Activated CD4-positive, alpha-beta T cell treated with anti-CD3 and anti-CD28 coated beads, Interleukin-2, amount 10 ng/mL, durations not matched to agents 24 days and 14 days (primary cell): ENCODE data around the gene HECTD2. TPM values are rescaled to one million over a fixed set of nuclear protein-coding genes. Genes with fewer than 3 reads are reported as not detected.

Experiments
- DNase-seq: peaks from one replicate; pipeline ENCODE4 v3.0.0; 2022
- H3K27ac Mint-ChIP-seq: one replicate; pipeline ENCODE4 v1.8.0; 2022; ENCODE audit warnings: mild to moderate bottlenecking, mixed read lengths
- H3K27me3 Mint-ChIP-seq: one replicate; pipeline ENCODE4 v1.8.0; 2022; ENCODE audit warnings: mixed read lengths
- H3K36me3 Mint-ChIP-seq: one replicate; pipeline ENCODE4 v1.8.0; 2022; ENCODE audit warnings: low read depth, mild to moderate bottlenecking, mixed read lengths
- H3K4me1 Mint-ChIP-seq: one replicate; pipeline ENCODE4 v1.8.0; 2021; ENCODE audit warnings: mixed read lengths
- H3K4me3 Mint-ChIP-seq: one replicate; pipeline ENCODE4 v1.8.0; 2022; ENCODE audit warnings: mild to moderate bottlenecking, moderate library complexity, mixed read lengths
- H3K9me3 Mint-ChIP-seq: one replicate; pipeline ENCODE4 v1.8.0; 2021; ENCODE audit warnings: mixed read lengths
- intact Hi-C: fragments of 100-400 bp; cut with micrococcal nuclease; formaldehyde crosslinking; loops from one replicate; pipeline ENCODE4 v1.15.1; 2023
- total RNA-seq: library from RNA; stranded (reverse); gene quantifications from 2 replicates; pipeline ENCODE4 v1.2.3, GENCODE V29; 2022

The HECTD2 gene
- total RNA-seq, 1 donor from 2014 or later = 5.5 TPM

- Mint-ChIP-seq H3K36me3 (no peaks in the 10 kb centered on the region), H3K9me3 (peaks cover 15% of the 10 kb centered on the region), H3K4me1 (no peaks in the 10 kb centered on the region), H3K27ac (no peak overlapping the region), H3K27me3 (peaks cover 8% of the 10 kb centered on the region), H3K4me3 (no peak overlapping the region)
- DNase-seq = no peak
- intact Hi-C loops = no loop called here
These were observed 152.9 kb downstream of the HECTD2 start for GRCh38 chr10:91562839-91563581.

- no peak overlapping the region for H3K27ac Mint-ChIP-seq
- peaks cover 8% of the 10 kb centered on the region for H3K27me3 Mint-ChIP-seq
- intact Hi-C loops = no loop called here
- H3K9me3 Mint-ChIP-seq = peaks cover 15% of the 10 kb centered on the region
- H3K4me1 Mint-ChIP-seq = no peaks in the 10 kb centered on the region
- no peak for DNase-seq
- no peaks in the 10 kb centered on the region for H3K36me3 Mint-ChIP-seq
- H3K4me3 Mint-ChIP-seq = no peak overlapping the region
These were observed 153.9 kb downstream of the HECTD2 start for GRCh38 chr10:91564026-91564425.

Other genes starting within 250 kb of the HECTD2 start
- gene PCGF5, start 189.7 kb upstream of the HECTD2 start, total RNA-seq = 42.1 and 45.4 TPM in 2 replicates
- 0.14 and 0.21 TPM in 2 replicates for gene PPP1R3C, start 222.7 kb downstream of the HECTD2 start, total RNA-seq